GM12878 (cell line): Measurements from ENCODE around the gene LIG4. TPM values are rescaled to one million over a fixed set of nuclear protein-coding genes. Genes with fewer than 3 reads are reported as not detected.

ENCODE experiments used
- ATAC-seq: fragments of 200-7000 bp; cut with Tn5 transposase; 3 replicates; pipeline ENCODE4 v1.9.1; 2020; ENCODE audit warnings: mild to moderate bottlenecking, moderate library complexity
- BruUV-seq: library from RNA; stranded (reverse); fragments of 400-500 nt; replicated peaks from 2 replicates; lab custom pipeline; 2021; lab: Mats Ljungman, UMichigan
- CTCF ChIA-PET: fragments of 300-600 bp; sonication (Branson Sonifier 250); formaldehyde crosslinking; extraction: SDS; loops from one replicate; lab custom pipeline; 2021; ENCODE audit warnings: inconsistent platforms; lab: Yijun Ruan, JAX
- POLR2A ChIA-PET: fragments of 350-600 bp; formaldehyde crosslinking; extraction: SDS; loops from one replicate; lab custom pipeline; 2021; ENCODE audit warnings: inconsistent platforms; lab: Charles Lee
- RAD21 ChIA-PET: fragments of 300-600 bp; sonication (Branson Sonifier 250); formaldehyde crosslinking; loops from one replicate; lab custom pipeline; 2023; ENCODE audit warnings: antibody characterized with exemption; ENCODE audit not compliant: unreplicated experiment; lab: Charles Lee
- SMC1A ChIA-PET: fragments of 300-600 bp; sonication (Branson Sonifier 250); formaldehyde crosslinking; loops from one replicate; lab custom pipeline; 2023; ENCODE audit not compliant: unreplicated experiment, uncharacterized antibody; lab: Charles Lee
- DNase-seq: peaks from one replicate; pipeline ENCODE4 v3.0.0-alpha.2; 2011; ENCODE audit warnings: low read depth, low spot score
- FAIRE-seq: peaks from 3 replicates; lab custom pipeline; 2011; peaks lifted over from hg19 to GRCh38; lab: Jason Lieb, UNC
- H2AFZ ChIP-seq: 2 replicates; pipeline ENCODE4 v1.6.0; 2011; ENCODE audit warnings: low read depth, low read length, control low read depth; ENCODE audit not compliant: control insufficient read depth
- H3K27ac ChIP-seq: 2 replicates; pipeline ENCODE4 v1.5.1; 2011; ENCODE audit warnings: control low read depth; ENCODE audit not compliant: control insufficient read depth, insufficient read depth
- H3K27me3 ChIP-seq, 2 experiments: replicated peaks in 1 of 2; 2 replicates each; pipeline versions ENCODE4 v1.6.0 to v1.6.1; 2011; ENCODE audit warnings: low read length in 1 of 2; ENCODE audit not compliant: control insufficient read depth in 2 of 2, insufficient read depth in 2 of 2
- H3K36me3 ChIP-seq, 2 experiments: 2 replicates each; pipeline ENCODE4 v1.5.1; 2011; ENCODE audit warnings: low read length in 1 of 2; ENCODE audit not compliant: control insufficient read depth in 2 of 2, insufficient read depth in 2 of 2
- H3K4me1 ChIP-seq: 2 replicates; pipeline ENCODE4 v1.6.1; 2011; ENCODE audit warnings: mild to moderate bottlenecking, low read length, moderate library complexity, mixed read lengths; ENCODE audit not compliant: control insufficient read depth, insufficient read depth
- H3K4me2 ChIP-seq: 2 replicates; pipeline ENCODE4 v1.6.0; 2011; ENCODE audit warnings: control low read depth; ENCODE audit not compliant: control insufficient read depth, insufficient read depth
- H3K4me3 ChIP-seq: fragments of 200-600 bp; sonication (generic); 2 replicates; pipeline ENCODE4 v1.5.1; 2016
- H3K79me2 ChIP-seq: 2 replicates; pipeline ENCODE4 v1.6.0; 2011; ENCODE audit warnings: low read length; ENCODE audit not compliant: control insufficient read depth, insufficient read depth
- H3K9ac ChIP-seq: 2 replicates; pipeline ENCODE4 v1.8.0; 2011; ENCODE audit warnings: low read length, control low read depth, mixed read lengths; ENCODE audit not compliant: control insufficient read depth, insufficient read depth
- H3K9me3 ChIP-seq: replicated peaks from 3 replicates; pipeline ENCODE4 v1.5.1; 2011; ENCODE audit warnings: mild to moderate bottlenecking, low read length; ENCODE audit not compliant: control insufficient read depth, insufficient read depth
- H4K20me1 ChIP-seq: 2 replicates; pipeline ENCODE4 v1.6.0; 2011; ENCODE audit not compliant: control insufficient read depth, insufficient read depth
- BRCA1 ChIP-seq: IDR thresholded peaks from 2 replicates; pipeline ENCODE4 v1.6.1; 2011; ENCODE audit warnings: low read depth, low read length, improper control_type of control experiment
- CBX5 ChIP-seq: sonication (generic); IDR thresholded peaks from 2 replicates; pipeline ENCODE4 v1.6.1; 2016; ENCODE audit warnings: low read depth, moderate library complexity, mild to moderate bottlenecking, inconsistent platforms
- GABPA ChIP-seq: IDR thresholded peaks from 2 replicates; pipeline ENCODE4 v1.6.1; 2014; ENCODE audit warnings: antibody characterized with exemption, low read depth, mild to moderate bottlenecking, inconsistent platforms
- HDAC2 ChIP-seq: fragments of 200-600 bp; sonication (generic); IDR thresholded peaks from 2 replicates; pipeline ENCODE4 v1.6.1; 2017
- KDM1A ChIP-seq: fragments of 200-600 bp; sonication (generic); IDR thresholded peaks from 2 replicates; pipeline ENCODE4 v1.6.1; 2016; ENCODE audit warnings: borderline replicate concordance
- MAX ChIP-seq: IDR thresholded peaks from 2 replicates; pipeline ENCODE4 v1.6.1; 2012; ENCODE audit warnings: low read depth, low read length, improper control_type of control experiment
- MYC ChIP-seq: IDR thresholded peaks from 2 replicates; pipeline ENCODE4 v1.6.1; 2011; ENCODE audit warnings: mild to moderate bottlenecking, low read length, moderate library complexity, inconsistent platforms; ENCODE audit not compliant: insufficient read depth, insufficient replicate concordance, insufficient read length, severe bottlenecking
- NR2F1 ChIP-seq: fragments of 450-650 bp; conservative IDR thresholded peaks from 2 replicates; pipeline ENCODE4 v1.6.1; 2017; ENCODE audit warnings: mild to moderate bottlenecking
- NRF1 ChIP-seq: conservative IDR thresholded peaks from 2 replicates; pipeline ENCODE4 v1.6.1; 2011; ENCODE audit warnings: mild to moderate bottlenecking, low read depth, low read length, improper control_type of control experiment
- SREBF2 ChIP-seq: IDR thresholded peaks from 2 replicates; pipeline ENCODE4 v1.6.1; 2012; ENCODE audit warnings: mild to moderate bottlenecking, low read length
- SRF ChIP-seq, 2 experiments: IDR thresholded peaks; 2 replicates each; pipeline ENCODE4 v1.6.1; 2011; ENCODE audit warnings: low read depth in 2 of 2, low read length in 2 of 2, mild to moderate bottlenecking in 1 of 2, moderate library complexity in 1 of 2
- SUPT20H ChIP-seq: IDR thresholded peaks from 2 replicates; pipeline ENCODE4 v1.6.1; 2011; ENCODE audit warnings: low read depth, mild to moderate bottlenecking, low read length, moderate library complexity, borderline replicate concordance; ENCODE audit not compliant: control insufficient read depth
- TCF12 ChIP-seq: IDR thresholded peaks from 2 replicates; pipeline ENCODE4 v1.6.1; 2011; ENCODE audit warnings: low read depth, mild to moderate bottlenecking, low read length
- WGBS: methylation state at CpG from one replicate; pipeline ENCODE4 v1.1.6; 2016; ENCODE audit warnings: low lambda C conversion rate; ENCODE audit not compliant: insufficient replicate concordance, insufficient coverage; ENCODE audit errors: missing lambda C conversion rate; 5-methylcytosine and 5-hydroxymethylcytosine counted together
- in situ Hi-C: fragments of 300-500 bp; cut with MboI; formaldehyde crosslinking; loops from 9 replicates; pipeline ENCODE4 v1.14.3; 2018; ENCODE audit warnings: mixed read lengths
- intact Hi-C: fragments of 100-400 bp; cut with micrococcal nuclease; formaldehyde crosslinking; loops from one replicate; pipeline ENCODE4 v1.14.2; 2022; ENCODE audit not compliant: unreplicated experiment
- polyA plus RNA-seq, 11 experiments: library from polyadenylated mRNA; depleted of rRNA in 4 of 11; unstranded in 6 of 11; stranded (reverse) in 5 of 11; fragments of >200 nt; fragmentation: Nextera tagmentation in 4 of 11; fragmentation: Illumina TruSeq in 1 of 11; extraction: Ambion mirVana in 4 of 11; extraction: Trizol in 1 of 11; gene quantifications; 1 replicate in 1 of 11; 2 replicates in 10 of 11; pipeline versions ENCODE4 v1.2.1 to v1.2.3, GENCODE V29; 2011 to 2016; ENCODE audit warnings: inconsistent platforms in 2 of 11, missing spikeins in 2 of 11, low read depth in 1 of 11
- total RNA-seq, 4 experiments: library from RNA; depleted of rRNA in 3 of 4; stranded (reverse); fragments of >200 nt in 3 of 4; fragmentation: Illumina TruSeq in 1 of 4; extraction: Trizol in 1 of 4; gene quantifications; 2 replicates each; pipeline versions ENCODE4 v1.2.1 to v1.2.3, GENCODE V29; 2013 to 2021
- TF ChIP-seq, protein P1 (sequence below): IDR thresholded peaks from 2 replicates; pipeline ENCODE4 v1.6.1; 2012; ENCODE audit warnings: improper control_type of control experiment, low read depth, low read length; ENCODE audit not compliant: insufficient replicate concordance
- TF ChIP-seq, protein P2 (sequence below): fragments of 450-650 bp; IDR thresholded peaks from 2 replicates; pipeline ENCODE4 v1.6.1; 2016; ENCODE audit warnings: mild to moderate bottlenecking

Gene LIG4
- total and polyA plus RNA-seq, 10 of the 15 experiments (the other 5 are each of a cell fraction or from before 2014, with no cell fraction given): 2.3 to 15.0 (median 8.5) TPM

DNA sequence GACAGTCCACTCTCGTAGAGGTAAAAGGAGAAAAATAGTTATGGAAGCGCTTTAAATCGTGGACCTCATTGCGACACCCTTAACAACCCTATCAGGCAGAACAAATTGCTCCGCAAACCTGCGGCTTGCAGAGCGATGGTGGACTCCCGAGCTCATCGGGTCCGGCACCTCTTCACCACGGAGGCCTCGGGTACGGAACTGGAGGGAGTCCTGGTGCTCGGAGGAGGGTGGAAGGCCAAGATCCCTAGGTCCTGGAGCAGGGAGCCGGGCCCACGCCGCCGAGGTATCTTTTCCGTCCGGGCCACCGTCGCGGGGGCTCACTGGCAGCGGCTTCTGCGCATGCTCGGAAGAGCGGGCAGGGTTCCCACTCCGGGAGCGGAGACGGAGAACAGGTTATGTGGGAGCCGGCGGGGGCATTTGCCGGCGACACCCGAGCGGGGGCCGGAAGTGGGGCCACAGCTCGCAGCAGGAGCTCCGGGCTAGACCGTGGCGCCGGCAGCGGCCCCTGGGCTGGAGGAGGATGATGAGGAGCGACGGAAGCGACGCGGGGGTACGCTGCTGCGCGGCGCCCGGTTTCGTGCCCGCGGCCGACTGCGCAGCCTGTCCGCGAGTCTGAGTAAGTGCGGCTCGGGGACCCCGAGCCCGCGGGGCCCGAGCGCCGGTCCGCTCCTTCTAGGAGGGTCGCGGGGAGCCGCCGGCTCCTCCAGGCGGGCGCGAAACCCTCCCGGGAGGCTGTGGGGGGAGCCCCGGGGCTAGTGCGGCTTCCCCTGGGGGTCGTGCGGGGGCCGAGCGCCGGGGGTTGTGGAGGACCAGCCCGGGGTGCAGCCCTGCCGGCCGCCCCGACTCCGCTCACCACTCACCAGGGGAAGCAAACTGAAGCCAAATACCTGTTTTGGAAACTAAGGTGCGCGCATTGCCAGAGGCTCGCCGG lies 3.0 kb upstream of the LIG4 start, which contains the start of gene ABHD13:
Gene ABHD13 (plus strand): TSS at position 349 of the 931 bp plus-strand sequence. CDS start 10,827 bp downstream, outside the sequence.
- WGBS: under 1% methylated on average over 87 of the region's 93 CpGs
- ChIA-PET RAD21 (no interaction called here), CTCF (interaction anchor here (0.6 to 1.2 kb wide), 3 partner anchors 9 to 64 kb away, joined by 3 to 4 read pairs (median 4); partner anchors contain the start of gene TNFSF13B), POLR2A (no interaction called here), SMC1A (no interaction called here)
- peak within 1 kb of the TSS; percentile 95 for H2AFZ ChIP-seq
- H3K27me3 ChIP-seq: no peaks in the 10 kb centered on the region
- ATAC-seq (peak; percentile 85), DNase-seq (peak; percentile 54), FAIRE-seq (peak; percentile 7)
- BruUV-seq: no TSS peak
- H3K27ac ChIP-seq: peak within 1 kb of the TSS; percentile 87
- peaks cover 70% of the 10 kb centered on the region for H3K79me2 ChIP-seq
- peak within 1 kb of the TSS; percentile 83 for H3K4me3 ChIP-seq
- H3K4me1 ChIP-seq: peaks cover 19% of the 10 kb centered on the region
- intact Hi-C loops: loop anchor here (2.0 to 5.0 kb wide), 2 partner anchors 50 to 944 kb away; partner anchors contain the start of gene TNFSF13B
- no peaks in the 10 kb centered on the region for H3K9me3 ChIP-seq
- peak within 1 kb of the TSS; percentile 99 for H3K4me2 ChIP-seq
- H3K36me3 ChIP-seq: no peaks in the 10 kb centered on the region; a peak in 1 of 4 replicates
- in situ Hi-C loops: loop anchor here (25.0 kb wide), 1 partner anchor 1656 kb away; the partner anchor contains the start of gene ARGLU1
- H4K20me1 ChIP-seq: no peaks in the 10 kb centered on the region
- H3K9ac ChIP-seq: peak within 1 kb of the TSS; percentile 88
- TF ChIP-seq TCF12: peak; percentile 28; the same call in 1 of the 2 replicates
- no peak for TF ChIP-seq SREBF2
- TF ChIP-seq MAX: no peak
- peak in 1 of 2 experiments; percentile 59; a peak in 1 of 4 replicates for TF ChIP-seq SRF (IDR thresholded peaks at IDR 0.05; ENCODE audit: low read depth in 2 of 2, low read length in 2 of 2)
- peak; percentile 93 for TF ChIP-seq GABPA
- no peak for TF ChIP-seq HDAC2
- no peak for TF ChIP-seq SUPT20H
- peak; percentile 92 for TF ChIP-seq CBX5
- TF ChIP-seq, protein P1, sequence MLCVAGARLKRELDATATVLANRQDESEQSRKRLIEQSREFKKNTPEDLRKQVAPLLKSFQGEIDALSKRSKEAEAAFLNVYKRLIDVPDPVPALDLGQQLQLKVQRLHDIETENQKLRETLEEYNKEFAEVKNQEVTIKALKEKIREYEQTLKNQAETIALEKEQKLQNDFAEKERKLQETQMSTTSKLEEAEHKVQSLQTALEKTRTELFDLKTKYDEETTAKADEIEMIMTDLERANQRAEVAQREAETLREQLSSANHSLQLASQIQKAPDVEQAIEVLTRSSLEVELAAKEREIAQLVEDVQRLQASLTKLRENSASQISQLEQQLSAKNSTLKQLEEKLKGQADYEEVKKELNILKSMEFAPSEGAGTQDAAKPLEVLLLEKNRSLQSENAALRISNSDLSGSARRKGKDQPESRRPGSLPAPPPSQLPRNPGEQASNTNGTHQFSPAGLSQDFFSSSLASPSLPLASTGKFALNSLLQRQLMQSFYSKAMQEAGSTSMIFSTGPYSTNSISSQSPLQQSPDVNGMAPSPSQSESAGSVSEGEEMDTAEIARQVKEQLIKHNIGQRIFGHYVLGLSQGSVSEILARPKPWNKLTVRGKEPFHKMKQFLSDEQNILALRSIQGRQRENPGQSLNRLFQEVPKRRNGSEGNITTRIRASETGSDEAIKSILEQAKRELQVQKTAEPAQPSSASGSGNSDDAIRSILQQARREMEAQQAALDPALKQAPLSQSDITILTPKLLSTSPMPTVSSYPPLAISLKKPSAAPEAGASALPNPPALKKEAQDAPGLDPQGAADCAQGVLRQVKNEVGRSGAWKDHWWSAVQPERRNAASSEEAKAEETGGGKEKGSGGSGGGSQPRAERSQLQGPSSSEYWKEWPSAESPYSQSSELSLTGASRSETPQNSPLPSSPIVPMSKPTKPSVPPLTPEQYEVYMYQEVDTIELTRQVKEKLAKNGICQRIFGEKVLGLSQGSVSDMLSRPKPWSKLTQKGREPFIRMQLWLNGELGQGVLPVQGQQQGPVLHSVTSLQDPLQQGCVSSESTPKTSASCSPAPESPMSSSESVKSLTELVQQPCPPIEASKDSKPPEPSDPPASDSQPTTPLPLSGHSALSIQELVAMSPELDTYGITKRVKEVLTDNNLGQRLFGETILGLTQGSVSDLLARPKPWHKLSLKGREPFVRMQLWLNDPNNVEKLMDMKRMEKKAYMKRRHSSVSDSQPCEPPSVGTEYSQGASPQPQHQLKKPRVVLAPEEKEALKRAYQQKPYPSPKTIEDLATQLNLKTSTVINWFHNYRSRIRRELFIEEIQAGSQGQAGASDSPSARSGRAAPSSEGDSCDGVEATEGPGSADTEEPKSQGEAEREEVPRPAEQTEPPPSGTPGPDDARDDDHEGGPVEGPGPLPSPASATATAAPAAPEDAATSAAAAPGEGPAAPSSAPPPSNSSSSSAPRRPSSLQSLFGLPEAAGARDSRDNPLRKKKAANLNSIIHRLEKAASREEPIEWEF: no peak
- TF ChIP-seq MYC: peak; percentile 44
- TF ChIP-seq NRF1: peak; percentile 42; the same call in 1 of the 2 replicates
- TF ChIP-seq KDM1A: no peak
- no peak for TF ChIP-seq BRCA1
- TF ChIP-seq, protein P2, sequence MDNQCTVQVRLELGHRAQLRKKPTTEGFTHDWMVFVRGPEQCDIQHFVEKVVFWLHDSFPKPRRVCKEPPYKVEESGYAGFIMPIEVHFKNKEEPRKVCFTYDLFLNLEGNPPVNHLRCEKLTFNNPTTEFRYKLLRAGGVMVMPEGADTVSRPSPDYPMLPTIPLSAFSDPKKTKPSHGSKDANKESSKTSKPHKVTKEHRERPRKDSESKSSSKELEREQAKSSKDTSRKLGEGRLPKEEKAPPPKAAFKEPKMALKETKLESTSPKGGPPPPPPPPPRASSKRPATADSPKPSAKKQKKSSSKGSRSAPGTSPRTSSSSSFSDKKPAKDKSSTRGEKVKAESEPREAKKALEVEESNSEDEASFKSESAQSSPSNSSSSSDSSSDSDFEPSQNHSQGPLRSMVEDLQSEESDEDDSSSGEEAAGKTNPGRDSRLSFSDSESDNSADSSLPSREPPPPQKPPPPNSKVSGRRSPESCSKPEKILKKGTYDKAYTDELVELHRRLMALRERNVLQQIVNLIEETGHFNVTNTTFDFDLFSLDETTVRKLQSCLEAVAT: peak; percentile 56
- peak; percentile 27; the same call in 1 of the 2 replicates for TF ChIP-seq NR2F1
